ENCODE results near the gene TMEM131.
"Not testable (repeated sequence)": the region's sequence is repeated elsewhere in the genome, so short reads cannot be mapped to it uniquely, and the experiment has no call there.

DNA sequence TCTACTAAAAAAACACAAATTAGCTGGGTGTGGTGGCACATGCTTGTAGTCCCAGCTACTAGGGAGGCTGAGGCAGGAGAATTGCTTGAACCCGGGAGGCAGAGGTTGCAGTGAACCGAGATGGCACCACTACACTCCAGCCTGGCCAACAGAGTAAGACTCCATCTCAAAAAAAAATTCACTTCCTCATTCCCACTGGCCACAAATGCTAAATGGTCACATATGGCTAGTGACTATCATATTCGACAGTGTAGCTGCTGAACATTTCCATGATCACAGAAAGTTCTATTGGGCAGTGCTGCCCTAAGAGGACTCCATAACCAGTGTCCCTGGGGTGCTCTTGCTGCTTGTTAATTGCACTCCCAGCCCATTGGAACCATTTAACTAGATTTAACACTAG, 26.3 kb upstream of the TMEM131 start:
- TF ChIP-seq, protein P1, sequence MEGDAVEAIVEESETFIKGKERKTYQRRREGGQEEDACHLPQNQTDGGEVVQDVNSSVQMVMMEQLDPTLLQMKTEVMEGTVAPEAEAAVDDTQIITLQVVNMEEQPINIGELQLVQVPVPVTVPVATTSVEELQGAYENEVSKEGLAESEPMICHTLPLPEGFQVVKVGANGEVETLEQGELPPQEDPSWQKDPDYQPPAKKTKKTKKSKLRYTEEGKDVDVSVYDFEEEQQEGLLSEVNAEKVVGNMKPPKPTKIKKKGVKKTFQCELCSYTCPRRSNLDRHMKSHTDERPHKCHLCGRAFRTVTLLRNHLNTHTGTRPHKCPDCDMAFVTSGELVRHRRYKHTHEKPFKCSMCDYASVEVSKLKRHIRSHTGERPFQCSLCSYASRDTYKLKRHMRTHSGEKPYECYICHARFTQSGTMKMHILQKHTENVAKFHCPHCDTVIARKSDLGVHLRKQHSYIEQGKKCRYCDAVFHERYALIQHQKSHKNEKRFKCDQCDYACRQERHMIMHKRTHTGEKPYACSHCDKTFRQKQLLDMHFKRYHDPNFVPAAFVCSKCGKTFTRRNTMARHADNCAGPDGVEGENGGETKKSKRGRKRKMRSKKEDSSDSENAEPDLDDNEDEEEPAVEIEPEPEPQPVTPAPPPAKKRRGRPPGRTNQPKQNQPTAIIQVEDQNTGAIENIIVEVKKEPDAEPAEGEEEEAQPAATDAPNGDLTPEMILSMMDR (conservative IDR thresholded peaks at IDR 0.05; ENCODE audit: low read length), result not testable (repeated sequence)
- TF ChIP-seq EZH2phosphoT487 (IDR thresholded peaks at IDR 0.05; ENCODE audit: borderline replicate concordance, low read depth, low read length), result not testable (repeated sequence)
